ENCODE results near the gene NDUFB6.

DNA sequence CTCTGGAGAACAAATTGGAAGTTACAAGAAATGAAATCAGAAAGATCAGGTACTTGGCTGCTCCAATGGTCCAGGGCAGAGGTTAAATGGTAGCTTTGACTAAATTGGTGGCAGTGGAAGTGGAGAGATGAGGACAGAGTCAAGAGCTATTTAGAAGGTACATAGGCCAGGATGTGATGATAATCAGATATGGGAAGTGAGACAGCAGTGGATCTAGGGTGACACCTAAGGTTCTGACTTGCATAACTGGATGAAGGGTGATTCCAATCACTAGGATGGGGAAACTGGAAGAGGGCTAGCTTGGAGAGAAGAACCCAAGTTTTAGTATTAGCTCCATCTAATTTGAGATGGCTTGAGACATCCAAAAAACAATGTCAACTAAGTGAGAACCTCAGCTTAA lies 24.0 kb upstream of the NDUFB6 start:
- TF ChIP-seq, protein P1, sequence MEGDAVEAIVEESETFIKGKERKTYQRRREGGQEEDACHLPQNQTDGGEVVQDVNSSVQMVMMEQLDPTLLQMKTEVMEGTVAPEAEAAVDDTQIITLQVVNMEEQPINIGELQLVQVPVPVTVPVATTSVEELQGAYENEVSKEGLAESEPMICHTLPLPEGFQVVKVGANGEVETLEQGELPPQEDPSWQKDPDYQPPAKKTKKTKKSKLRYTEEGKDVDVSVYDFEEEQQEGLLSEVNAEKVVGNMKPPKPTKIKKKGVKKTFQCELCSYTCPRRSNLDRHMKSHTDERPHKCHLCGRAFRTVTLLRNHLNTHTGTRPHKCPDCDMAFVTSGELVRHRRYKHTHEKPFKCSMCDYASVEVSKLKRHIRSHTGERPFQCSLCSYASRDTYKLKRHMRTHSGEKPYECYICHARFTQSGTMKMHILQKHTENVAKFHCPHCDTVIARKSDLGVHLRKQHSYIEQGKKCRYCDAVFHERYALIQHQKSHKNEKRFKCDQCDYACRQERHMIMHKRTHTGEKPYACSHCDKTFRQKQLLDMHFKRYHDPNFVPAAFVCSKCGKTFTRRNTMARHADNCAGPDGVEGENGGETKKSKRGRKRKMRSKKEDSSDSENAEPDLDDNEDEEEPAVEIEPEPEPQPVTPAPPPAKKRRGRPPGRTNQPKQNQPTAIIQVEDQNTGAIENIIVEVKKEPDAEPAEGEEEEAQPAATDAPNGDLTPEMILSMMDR (IDR thresholded peaks at IDR 0.05; ENCODE audit: low read length): no peak
- no peak for TF ChIP-seq EZH2phosphoT487 (IDR thresholded peaks at IDR 0.05; ENCODE audit: low read length)
- TF ChIP-seq EZH2 (optimal IDR thresholded peaks at IDR 0.05; ENCODE audit: low read depth, low read length): no peak

Measured in MM.1S (cell line).